ENCODE measurements around the gene MAN1C1.
"Not testable (repeated sequence)": the region's sequence is repeated elsewhere in the genome, so short reads cannot be mapped to it uniquely, and the experiment has no call there.

Gene MAN1C1

DNA sequence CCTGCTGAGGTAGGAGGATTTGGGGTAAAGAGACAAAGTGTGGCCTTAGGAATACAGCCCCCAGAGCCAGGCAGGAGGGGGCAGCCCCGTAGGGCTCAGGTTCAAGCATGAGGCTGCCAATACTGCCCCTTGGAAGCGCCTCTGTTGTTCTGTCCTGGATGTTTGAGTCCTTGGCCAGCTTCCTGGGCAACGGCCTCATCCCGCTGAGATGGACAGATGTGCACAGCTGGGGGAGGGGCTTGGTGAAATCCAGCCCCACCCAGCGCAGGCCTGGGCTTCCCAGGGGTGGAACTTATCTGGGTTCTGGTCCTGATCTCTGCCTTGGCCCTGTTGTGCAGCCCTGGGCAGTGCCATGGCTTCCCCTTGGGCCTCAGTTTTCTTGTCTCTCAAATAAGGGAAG lies 34.8 kb upstream of the MAN1C1 start:
- Histone ChIP-seq H3K36me3 (ENCODE audit: insufficient read depth) (no peaks in the 10 kb centered on the region), H2AFZ (ENCODE audit: low read depth) (no peak overlapping the region), H3K4me3 (IDR thresholded peaks at IDR 0.05; ENCODE audit: insufficient read depth, low read depth, low read length) (no peak overlapping the region), H3K79me2 (ENCODE audit: insufficient read depth, low read depth) (no peaks in the 10 kb centered on the region), H3K4me1 (ENCODE audit: low read depth, poor library complexity, severe bottlenecking) (peaks cover 7% of the 10 kb centered on the region), H3K9ac (no peak overlapping the region), H3K27me3 (ENCODE audit: insufficient read depth, low read depth) (no peaks in the 10 kb centered on the region), H4K20me1 (ENCODE audit: insufficient read depth) (no peaks in the 10 kb centered on the region), H3K4me2 (no peak overlapping the region), H3K27ac (no peak overlapping the region)
- TF ChIP-seq, protein P1, sequence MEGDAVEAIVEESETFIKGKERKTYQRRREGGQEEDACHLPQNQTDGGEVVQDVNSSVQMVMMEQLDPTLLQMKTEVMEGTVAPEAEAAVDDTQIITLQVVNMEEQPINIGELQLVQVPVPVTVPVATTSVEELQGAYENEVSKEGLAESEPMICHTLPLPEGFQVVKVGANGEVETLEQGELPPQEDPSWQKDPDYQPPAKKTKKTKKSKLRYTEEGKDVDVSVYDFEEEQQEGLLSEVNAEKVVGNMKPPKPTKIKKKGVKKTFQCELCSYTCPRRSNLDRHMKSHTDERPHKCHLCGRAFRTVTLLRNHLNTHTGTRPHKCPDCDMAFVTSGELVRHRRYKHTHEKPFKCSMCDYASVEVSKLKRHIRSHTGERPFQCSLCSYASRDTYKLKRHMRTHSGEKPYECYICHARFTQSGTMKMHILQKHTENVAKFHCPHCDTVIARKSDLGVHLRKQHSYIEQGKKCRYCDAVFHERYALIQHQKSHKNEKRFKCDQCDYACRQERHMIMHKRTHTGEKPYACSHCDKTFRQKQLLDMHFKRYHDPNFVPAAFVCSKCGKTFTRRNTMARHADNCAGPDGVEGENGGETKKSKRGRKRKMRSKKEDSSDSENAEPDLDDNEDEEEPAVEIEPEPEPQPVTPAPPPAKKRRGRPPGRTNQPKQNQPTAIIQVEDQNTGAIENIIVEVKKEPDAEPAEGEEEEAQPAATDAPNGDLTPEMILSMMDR (conservative IDR thresholded peaks at IDR 0.05; ENCODE audit: low read depth, low read length), result no peak

DNA sequence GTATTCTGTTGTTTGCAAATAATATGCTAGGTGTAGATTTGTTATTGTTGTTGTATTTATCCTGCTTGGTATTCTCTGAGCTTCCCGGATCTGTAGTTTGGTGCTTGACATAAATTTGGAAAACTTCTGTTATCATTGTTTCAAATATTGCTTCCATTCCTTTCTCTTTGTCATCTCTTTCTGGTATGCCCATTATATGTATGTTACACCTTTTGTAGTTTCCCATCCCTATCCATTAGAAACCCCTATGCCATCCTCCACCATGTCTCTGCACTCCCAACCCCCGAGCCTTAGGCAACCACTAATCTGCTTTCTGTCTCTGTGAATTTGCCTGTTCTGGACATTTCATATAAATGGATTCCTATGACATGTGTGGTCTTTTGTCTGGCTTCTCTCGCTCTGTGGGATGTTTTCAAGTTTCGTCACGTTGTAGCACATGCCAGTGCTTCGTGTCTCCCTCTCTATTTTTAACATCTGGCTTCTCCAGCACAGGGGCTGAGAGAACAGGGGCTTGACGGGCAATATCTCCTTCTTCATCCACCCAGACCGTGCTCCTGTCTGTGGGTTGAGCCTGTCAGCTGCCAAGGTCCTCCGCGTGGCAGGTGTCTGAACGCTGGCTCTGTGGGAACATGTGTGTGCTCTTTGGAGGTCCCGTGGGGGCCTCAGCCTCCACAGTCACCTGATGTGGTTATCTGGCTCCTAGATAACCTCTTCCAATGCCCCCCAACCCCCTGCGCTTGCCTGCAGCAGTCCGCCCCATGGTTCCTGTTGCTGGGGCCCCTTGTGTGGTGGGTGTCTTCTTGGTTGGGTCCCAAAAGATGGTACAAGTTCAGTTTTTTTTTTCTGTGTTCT lies 32.8 kb upstream of the MAN1C1 start:
- Histone ChIP-seq H3K27me3 (ENCODE audit: insufficient read depth, low read depth) (no peaks in the 10 kb centered on the region), H3K79me2 (ENCODE audit: insufficient read depth, low read depth) (no peaks in the 10 kb centered on the region), H3K9ac (no peak overlapping the region), H3K4me2 (no peak overlapping the region), H3K36me3 (ENCODE audit: insufficient read depth) (no peaks in the 10 kb centered on the region), H3K4me1 (ENCODE audit: low read depth, poor library complexity, severe bottlenecking) (peaks cover 7% of the 10 kb centered on the region), H3K27ac (no peak overlapping the region), H2AFZ (ENCODE audit: low read depth) (no peak overlapping the region), H4K20me1 (ENCODE audit: insufficient read depth) (no peaks in the 10 kb centered on the region), H3K4me3 (IDR thresholded peaks at IDR 0.05; ENCODE audit: insufficient read depth, low read depth, low read length) (no peak overlapping the region)
- TF ChIP-seq, protein P1 (conservative IDR thresholded peaks at IDR 0.05; ENCODE audit: low read depth, low read length), result no peak

DNA sequence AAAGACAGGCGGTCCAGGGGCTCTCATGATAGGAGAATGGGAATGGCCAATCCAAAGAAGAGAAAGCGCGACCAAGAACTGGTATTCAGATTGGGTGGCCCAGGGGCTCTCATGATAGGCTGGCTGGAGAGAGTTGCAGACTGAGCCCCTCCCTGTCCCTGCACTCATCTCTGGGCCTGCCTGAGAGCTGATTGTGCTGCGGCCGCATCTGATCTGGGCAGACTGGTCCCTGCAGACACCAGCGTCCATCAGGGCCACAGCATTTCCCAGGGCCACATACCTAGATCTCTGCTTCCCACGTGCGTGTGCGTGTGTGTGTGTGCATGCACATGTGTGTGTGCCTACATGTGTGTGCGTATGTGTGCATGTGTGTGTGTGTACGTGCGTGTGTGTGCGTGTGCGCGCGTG lies 30.4 kb upstream of the MAN1C1 start:
- TF ChIP-seq, protein P1 (conservative IDR thresholded peaks at IDR 0.05; ENCODE audit: low read depth, low read length), result no peak
- no peaks in the 10 kb centered on the region for H3K4me1 ChIP-seq (ENCODE audit: low read depth, poor library complexity, severe bottlenecking)
- H3K27me3 ChIP-seq (ENCODE audit: insufficient read depth, low read depth), result no peaks in the 10 kb centered on the region
- H3K9ac ChIP-seq, result no peak overlapping the region
- no peaks in the 10 kb centered on the region for H3K36me3 ChIP-seq (ENCODE audit: insufficient read depth)
- no peaks in the 10 kb centered on the region for H4K20me1 ChIP-seq (ENCODE audit: insufficient read depth)
- H3K79me2 ChIP-seq (ENCODE audit: insufficient read depth, low read depth), result no peaks in the 10 kb centered on the region
- H3K4me3 ChIP-seq (IDR thresholded peaks at IDR 0.05; ENCODE audit: insufficient read depth, low read depth, low read length), result no peak overlapping the region
- H3K27ac ChIP-seq, result no peak overlapping the region
- no peak overlapping the region for H2AFZ ChIP-seq (ENCODE audit: low read depth)
- H3K4me2 ChIP-seq, result no peak overlapping the region

DNA sequence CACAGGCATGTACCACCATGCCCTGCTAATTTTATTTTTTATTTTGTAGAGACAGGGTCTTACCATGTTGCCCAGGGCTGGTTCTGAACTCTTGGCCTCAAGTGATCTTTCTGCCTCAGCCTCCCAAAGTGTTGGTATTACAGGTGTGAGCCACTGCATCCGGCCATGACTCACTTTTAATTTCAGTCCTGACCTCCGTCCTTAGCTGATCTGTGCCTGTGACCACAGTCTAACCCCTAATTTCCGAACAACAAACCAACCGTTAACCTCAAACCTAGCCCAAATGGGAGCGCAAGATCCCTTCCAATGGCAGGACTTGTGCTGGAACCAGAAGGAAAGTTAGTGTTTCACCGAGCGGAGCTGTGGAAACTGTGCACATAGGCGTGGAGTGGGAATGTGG lies 29.3 kb upstream of the MAN1C1 start:
- no peaks in the 10 kb centered on the region for H3K36me3 ChIP-seq (ENCODE audit: insufficient read depth)
- H3K4me1 ChIP-seq (ENCODE audit: low read depth, poor library complexity, severe bottlenecking), result no peaks in the 10 kb centered on the region
- H3K27ac ChIP-seq, result no peak overlapping the region
- H2AFZ ChIP-seq (ENCODE audit: low read depth), result no peak overlapping the region
- H3K4me2 ChIP-seq, result no peak overlapping the region
- H3K9ac ChIP-seq, result no peak overlapping the region
- TF ChIP-seq, protein P1 (conservative IDR thresholded peaks at IDR 0.05; ENCODE audit: low read depth, low read length), result no peak
- no peaks in the 10 kb centered on the region for H3K79me2 ChIP-seq (ENCODE audit: insufficient read depth, low read depth)
- H3K27me3 ChIP-seq (ENCODE audit: insufficient read depth, low read depth), result no peaks in the 10 kb centered on the region
- no peak overlapping the region for H3K4me3 ChIP-seq (IDR thresholded peaks at IDR 0.05; ENCODE audit: insufficient read depth, low read depth, low read length)
- no peaks in the 10 kb centered on the region for H4K20me1 ChIP-seq (ENCODE audit: insufficient read depth)

DNA sequence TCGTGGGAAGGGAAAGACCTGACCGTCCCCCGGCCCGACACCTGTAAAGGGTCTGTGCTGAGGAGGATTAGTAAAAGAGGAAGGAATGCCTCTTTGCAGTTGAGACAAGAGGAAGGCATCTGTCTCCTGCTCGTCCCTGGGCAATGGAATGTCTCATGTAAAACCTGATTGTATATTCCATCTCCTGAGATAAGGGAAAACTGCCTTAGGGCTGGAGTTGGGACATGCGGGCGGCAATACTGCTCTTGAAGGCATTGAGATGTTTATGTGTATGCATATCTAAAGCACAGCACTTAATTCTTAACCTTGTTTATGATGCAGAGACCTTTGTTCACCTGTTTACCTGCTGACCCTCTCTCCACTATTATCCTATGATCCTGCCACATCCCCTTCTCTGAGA lies 28.4 kb upstream of the MAN1C1 start:
- not testable (repeated sequence) for H3K4me1 ChIP-seq (ENCODE audit: low read depth, poor library complexity, severe bottlenecking); H3K9ac ChIP-seq; H3K27ac ChIP-seq; H4K20me1 ChIP-seq (ENCODE audit: insufficient read depth); H3K79me2 ChIP-seq (ENCODE audit: insufficient read depth, low read depth); H2AFZ ChIP-seq (ENCODE audit: low read depth); H3K36me3 ChIP-seq (ENCODE audit: insufficient read depth); H3K4me2 ChIP-seq; H3K4me3 ChIP-seq (IDR thresholded peaks at IDR 0.05; ENCODE audit: insufficient read depth, low read depth, low read length); H3K27me3 ChIP-seq (ENCODE audit: insufficient read depth, low read depth)

DNA sequence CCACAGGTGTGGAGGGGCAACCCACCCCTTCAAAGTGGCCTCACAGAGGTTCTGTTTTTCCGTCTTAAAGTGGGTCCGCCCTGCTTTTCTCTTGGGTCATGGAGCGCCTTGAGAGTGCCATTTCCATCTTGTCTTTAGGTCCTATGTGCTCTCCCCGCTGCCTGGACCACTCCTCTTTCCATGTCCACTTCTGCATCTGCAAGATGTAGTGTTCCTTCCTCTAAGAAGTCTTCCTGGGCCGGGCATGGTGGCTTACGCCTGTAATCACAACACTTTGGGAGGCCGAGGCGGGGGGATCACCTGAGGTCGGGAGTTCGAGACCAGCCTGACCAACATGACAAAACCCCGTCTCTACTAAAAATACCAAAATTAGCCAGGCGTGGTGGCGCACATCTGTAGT lies 27.8 kb upstream of the MAN1C1 start:
- not testable (repeated sequence) for H2AFZ ChIP-seq (ENCODE audit: low read depth); H3K4me2 ChIP-seq; H3K36me3 ChIP-seq (ENCODE audit: insufficient read depth); H3K4me1 ChIP-seq (ENCODE audit: low read depth, poor library complexity, severe bottlenecking); H4K20me1 ChIP-seq (ENCODE audit: insufficient read depth); H3K4me3 ChIP-seq (IDR thresholded peaks at IDR 0.05; ENCODE audit: insufficient read depth, low read depth, low read length); H3K27ac ChIP-seq; H3K79me2 ChIP-seq (ENCODE audit: insufficient read depth, low read depth); H3K27me3 ChIP-seq (ENCODE audit: insufficient read depth, low read depth); H3K9ac ChIP-seq
